ENCODE measurements around the gene DNPEP. TPM values are rescaled to one million over a fixed set of nuclear protein-coding genes. Genes with fewer than 3 reads are reported as not detected.

Gene DNPEP
- total and polyA plus RNA-seq, 8 donors = 21.0 to 89.4 (median 27.3) TPM

DNA sequence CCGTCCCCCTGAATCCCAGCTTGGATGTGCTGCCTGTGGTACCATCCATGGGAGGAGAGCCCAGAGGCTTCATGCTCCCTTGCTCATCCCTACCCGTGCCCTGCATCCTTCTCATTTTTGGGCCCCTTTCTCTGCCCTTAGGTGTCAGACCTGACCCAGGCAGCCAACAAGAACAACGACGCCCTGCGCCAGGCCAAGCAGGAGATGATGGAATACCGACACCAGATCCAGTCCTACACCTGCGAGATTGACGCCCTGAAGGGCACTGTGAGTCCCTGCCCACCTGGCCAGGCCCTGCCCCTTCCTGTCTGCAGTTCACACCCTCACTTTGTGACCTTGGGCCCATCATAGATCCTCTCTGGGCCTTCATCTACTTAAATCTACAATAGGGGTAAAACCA is 33.0 kb upstream of the DNPEP start:
- no peaks in the 10 kb centered on the region for H3K4me1 ChIP-seq
- H3K9me3 ChIP-seq = no peaks in the 10 kb centered on the region
- peaks cover 0 to 13% (median 2%) of the 10 kb centered on the region in 4 donors for H3K27me3 ChIP-seq
- no peak for FAIRE-seq
- H3K36me3 ChIP-seq = no peaks in the 10 kb centered on the region
- 73 to 75% methylated on average over 8 of the region's 8 CpGs for WGBS, 2 donors
- no peak for DNase-seq
- intact Hi-C loops (cut with DNase I) = no loop called here
- H3K4me3 ChIP-seq = no peak overlapping the region
- no peak overlapping the region for H3K27ac ChIP-seq
- no peak for TF ChIP-seq CTCF (IDR thresholded peaks at IDR 0.05)
- ATAC-seq = no peak

DNA sequence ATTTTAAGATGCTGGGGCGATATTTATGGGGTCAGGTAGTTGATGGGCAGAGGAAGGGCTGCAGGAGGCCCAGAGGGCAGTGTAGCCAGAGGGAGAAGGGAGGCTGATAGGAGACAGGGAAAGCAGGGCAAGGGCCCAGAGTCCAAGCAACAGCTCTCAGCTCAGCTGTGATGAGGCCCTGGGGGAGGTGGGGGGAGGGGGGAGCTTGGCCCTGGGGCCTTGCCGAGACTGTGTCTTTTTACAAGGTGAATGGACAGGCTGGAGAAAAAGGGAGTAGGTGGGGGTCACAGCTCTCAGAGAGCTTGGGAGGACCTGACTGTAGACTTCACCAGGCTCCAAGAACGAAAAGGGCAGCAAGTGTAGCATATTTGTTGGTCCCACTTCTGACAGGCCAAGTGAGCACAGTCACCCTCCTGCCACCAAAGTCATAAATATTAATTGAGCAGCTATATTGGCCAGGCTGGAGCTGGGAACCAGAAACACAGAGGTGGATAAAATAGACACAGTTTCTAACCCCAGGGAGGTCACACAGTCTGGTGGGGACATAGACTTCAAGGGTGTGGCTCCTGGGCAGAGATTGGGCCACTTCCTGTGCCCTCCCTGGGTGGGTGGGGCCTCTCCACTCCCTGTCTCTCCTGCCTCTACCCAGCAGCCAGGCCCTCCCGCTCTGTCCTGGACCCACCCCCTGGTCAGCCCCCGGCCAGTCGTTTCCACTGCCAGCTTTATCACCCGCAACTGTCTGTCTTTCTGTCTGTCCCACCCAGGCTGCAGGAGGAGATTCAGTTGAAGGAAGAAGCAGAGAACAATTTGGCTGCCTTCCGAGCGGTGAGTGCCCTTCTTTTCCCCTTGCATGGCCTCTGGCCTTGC is 31.9 kb upstream of the DNPEP start:
- TF ChIP-seq CTCF (IDR thresholded peaks at IDR 0.05) = no peak
- Histone ChIP-seq H3K27ac (no peak overlapping the region), H3K36me3 (no peaks in the 10 kb centered on the region), H3K27me3 (peaks cover 0 to 13% (median 3%) of the 10 kb centered on the region in 4 donors), H3K9me3 (no peaks in the 10 kb centered on the region), H3K4me1 (no peaks in the 10 kb centered on the region), H3K4me3 (no peak overlapping the region)
- DNase-seq (no peak), ATAC-seq (no peak), FAIRE-seq (no peak)
- intact Hi-C loops (cut with DNase I) = no loop called here
- WGBS, 2 donors = 86 to 88% methylated on average over 8 of the region's 9 CpGs

DNA sequence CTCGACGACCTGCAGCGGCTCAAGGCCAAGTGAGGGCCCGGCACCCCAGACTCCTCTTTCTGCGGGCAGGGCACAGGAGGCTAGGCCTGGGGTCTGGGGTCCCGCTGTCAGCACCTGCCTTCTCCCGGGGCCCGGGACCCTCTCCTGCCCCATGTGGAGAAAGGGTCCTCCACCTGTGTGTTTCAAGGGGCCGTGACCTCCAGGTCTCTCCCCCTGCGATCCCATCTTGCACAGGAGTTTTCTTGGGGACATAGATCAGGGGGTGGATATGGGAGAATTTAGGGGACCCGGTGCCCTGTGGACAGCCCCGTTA is 31.3 kb upstream of the DNPEP start:
- no peak overlapping the region for H3K4me3 ChIP-seq
- H3K4me1 ChIP-seq = no peaks in the 10 kb centered on the region
- DNase-seq (peak in 1 of 6 donors; percentile 68), FAIRE-seq (no peak), ATAC-seq (no peak)
- H3K27me3 ChIP-seq = peaks cover 0 to 13% (median 3%) of the 10 kb centered on the region in 4 donors
- H3K9me3 ChIP-seq = no peaks in the 10 kb centered on the region
- H3K36me3 ChIP-seq = no peaks in the 10 kb centered on the region
- no peak overlapping the region for H3K27ac ChIP-seq
- 36 to 39% methylated on average over 10 to 12 of the region's 12 CpGs for WGBS, 2 donors
- intact Hi-C loops (cut with DNase I) = no loop called here
- no peak for TF ChIP-seq CTCF (IDR thresholded peaks at IDR 0.05)

- DNase-seq (peak in 1 of 6 donors; percentile 69), ATAC-seq (peak; percentile 28 to 39 (median 38)), FAIRE-seq (no peak)
- Histone ChIP-seq H3K4me3 (peak within 1 kb of the TSS in 1 of 4 donors; percentile 15), H3K4me1 (no peaks in the 10 kb centered on the region), H3K36me3 (no peaks in the 10 kb centered on the region), H3K27me3 (peaks cover 0 to 13% (median 3%) of the 10 kb centered on the region in 4 donors), H3K9me3 (no peaks in the 10 kb centered on the region), H3K27ac (no peak within 1 kb of the TSS)
- intact Hi-C loops (cut with DNase I) = no loop called here
- TF ChIP-seq CTCF (IDR thresholded peaks at IDR 0.05) = no peak
- 10 to 11% methylated on average over 92 to 98 of the region's 98 CpGs for WGBS, 2 donors
Observed at GRCh38 chr2:219418155-219419011, 30.7 kb upstream of the DNPEP start, which contains the start of gene DES. Gene DES, plus strand, starts transcription at chr2:219418377. Its CDS starts 86 bp downstream, at chr2:219418463.

All from pancreas (tissue), 10 donors.